Heart right ventricle (tissue), 16 donors: ENCODE measurements around the gene TAS2R46. TPM values are rescaled to one million over a fixed set of nuclear protein-coding genes. Genes with fewer than 3 reads are reported as not detected.
A peak's percentile ranks its signal among the peaks of the same experiment; 100 is the strongest.

Experiments
- ATAC-seq, 8 donors: fragments of 200-7000 bp; cut with Tn5 transposase; one replicate each; pipeline ENCODE4 v1.9.1; 2020; ENCODE audit warnings: mild to moderate bottlenecking in 8 of 8, moderate library complexity in 8 of 8, moderate number of reproducible peaks in 1 of 8
- DNase-seq, 2 donors: peaks; one replicate each; pipeline ENCODE4 v3.0.0-alpha.2; 2020
- H3K27ac ChIP-seq, 10 donors: fragments of 200-600 bp; sonication (generic) in 2 of 10; one replicate each; pipeline versions ENCODE4 v1.5.0 to v1.8.0; 2020 to 2022; ENCODE audit warnings: mild to moderate bottlenecking in 3 of 10
- H3K27me3 ChIP-seq, 7 donors: fragments of 200-600 bp; one replicate each; pipeline ENCODE4 v1.8.0; 2021 to 2022; ENCODE audit warnings: mild to moderate bottlenecking in 2 of 7
- H3K36me3 ChIP-seq, 9 donors: fragments of 200-600 bp; sonication (generic) in 1 of 9; one replicate each; pipeline versions ENCODE4 v1.5.0 to v1.8.0; 2020 to 2022; ENCODE audit warnings: mild to moderate bottlenecking in 2 of 9
- H3K4me1 ChIP-seq, 9 donors: fragments of 200-600 bp; sonication (generic) in 1 of 9; one replicate each; pipeline versions ENCODE4 v1.5.0 to v1.8.0; 2020 to 2022; ENCODE audit warnings: mild to moderate bottlenecking in 4 of 9
- H3K4me3 ChIP-seq, 10 donors: fragments of 200-600 bp; sonication (generic) in 2 of 10; one replicate each; pipeline versions ENCODE4 v1.5.0 to v1.8.0; 2020 to 2022; ENCODE audit warnings: mild to moderate bottlenecking in 7 of 10, moderate library complexity in 2 of 10
- H3K9me3 ChIP-seq, 11 donors: fragments of 200-600 bp in 10 of 11; sonication (generic) in 2 of 11; one replicate each; pipeline versions ENCODE4 v1.5.0 to v1.8.0; 2013 to 2022; ENCODE audit warnings: mild to moderate bottlenecking in 2 of 11, control low read depth in 1 of 11, moderate library complexity in 1 of 11
- WGBS, 2 donors: extraction: QIAGEN DNeasy Blood & Tissue Kit; methylation state at CpG; one replicate each; pipeline ENCODE4 v1.1.7; 2013; ENCODE audit warnings: inconsistent platforms in 1 of 2; 5-methylcytosine and 5-hydroxymethylcytosine counted together
- intact Hi-C, 10 donors: fragments of 100-400 bp; cut with DNase I; formaldehyde crosslinking; loops; one replicate each; pipeline versions ENCODE4 v1.11.1 to v1.14.2; 2022
- polyA plus RNA-seq, 2 donors: library from polyadenylated mRNA; stranded (reverse); fragments of 200-250 nt; gene quantifications; one replicate each; pipeline ENCODE4 v1.2.3, GENCODE V29; 2013
- total RNA-seq, 10 donors: library from RNA; stranded (reverse); fragmentation: NEBNext Ultra II Directional in 3 of 10; extraction: Animal tissue kit (Norgen Biotek cat#: 25700) in 3 of 10; gene quantifications; one replicate each; pipeline versions ENCODE4 v1.2.1 to v1.2.4, GENCODE V29; 2021 to 2023
- TF ChIP-seq, protein P1 (sequence below), 9 donors: fragments of 200-600 bp; sonication (generic) in 2 of 9; IDR thresholded peaks; one replicate each; pipeline versions ENCODE4 v1.5.0 to v1.8.0; 2021 to 2022; ENCODE audit warnings: antibody characterized with exemption in 9 of 9, mild to moderate bottlenecking in 5 of 9, moderate library complexity in 1 of 9
- donor health status: Arrhythmogenic right ventricular cardiomyopathy.
- donor health status: ischemic (EF 13 %, LVEDD 7.1; RV severe dilation, severe dysfunction).
- donor health status: healthy with polysubstance abuse.
- donor health status: DM: no; HTN: yes; CAD: no.
- donor health status: DM: no; HTN: no; CAD: no.
- donor health status: ischemic (EF 25% LVEDD 6.9; RV normal size, moderate dysfunction).
- donor health status: ischemic (EF 25% LVEDD 5.7; RV mildly dilated, moderate dysfunction).
- donor health status: healthy.
- donor health status: DM: yes; HTN: yes; CAD: no.
- donor health status: Ischemic cardiomyopathy.
- donor health status: ischemic (EF 35%, LVEDD 5.7; RV mildly dilated, moderate dysfunction).
- donor health status: nonischemic (EF 11% LVEDD 7.7; RV severe dilation, severe dysfunction).
- donor health status: DM: yes; HTN: yes; CAD: no.
- donor health status: PGD.
- donor health status: ischemic (EF 29% LVEDD 5.4; RV normal size, mild dysfunction).
- donor health status: nonischemic (EF 23%, LVEDD 6.1; RV moderate dilation, normal function).

Gene TAS2R46
- total and polyA plus RNA-seq, 12 donors: 0.28 to 0.93 (median 0.51) TPM; not detected in 5

DNA sequence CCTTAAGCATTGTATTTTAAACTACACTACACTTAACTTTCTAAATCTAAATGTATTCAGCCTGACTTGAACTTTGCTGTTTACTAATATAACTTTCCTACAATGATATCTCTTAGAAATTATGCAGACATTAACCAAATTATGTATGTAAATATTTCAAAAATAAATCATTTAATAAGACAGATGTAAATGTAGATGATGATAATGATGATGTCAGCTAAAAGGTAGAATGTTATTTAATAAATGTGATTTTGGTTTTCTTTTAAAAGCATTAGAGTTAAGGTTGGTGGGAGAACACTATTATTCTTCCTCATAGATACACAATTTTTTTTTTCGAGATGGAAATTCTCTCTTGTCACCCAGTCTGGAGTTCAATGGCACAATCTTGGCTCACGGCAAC is 19.9 kb upstream of the TAS2R46 start:
- intact Hi-C loops: no loop called here
- H3K36me3 ChIP-seq: no peaks in the 10 kb centered on the region
- H3K27ac ChIP-seq: no peak overlapping the region
- no peak for DNase-seq
- no peak for ATAC-seq
- peaks cover 0 to 19% (median 0%) of the 10 kb centered on the region in 11 donors for H3K9me3 ChIP-seq
- no peak overlapping the region for H3K4me3 ChIP-seq
- TF ChIP-seq, protein P1, sequence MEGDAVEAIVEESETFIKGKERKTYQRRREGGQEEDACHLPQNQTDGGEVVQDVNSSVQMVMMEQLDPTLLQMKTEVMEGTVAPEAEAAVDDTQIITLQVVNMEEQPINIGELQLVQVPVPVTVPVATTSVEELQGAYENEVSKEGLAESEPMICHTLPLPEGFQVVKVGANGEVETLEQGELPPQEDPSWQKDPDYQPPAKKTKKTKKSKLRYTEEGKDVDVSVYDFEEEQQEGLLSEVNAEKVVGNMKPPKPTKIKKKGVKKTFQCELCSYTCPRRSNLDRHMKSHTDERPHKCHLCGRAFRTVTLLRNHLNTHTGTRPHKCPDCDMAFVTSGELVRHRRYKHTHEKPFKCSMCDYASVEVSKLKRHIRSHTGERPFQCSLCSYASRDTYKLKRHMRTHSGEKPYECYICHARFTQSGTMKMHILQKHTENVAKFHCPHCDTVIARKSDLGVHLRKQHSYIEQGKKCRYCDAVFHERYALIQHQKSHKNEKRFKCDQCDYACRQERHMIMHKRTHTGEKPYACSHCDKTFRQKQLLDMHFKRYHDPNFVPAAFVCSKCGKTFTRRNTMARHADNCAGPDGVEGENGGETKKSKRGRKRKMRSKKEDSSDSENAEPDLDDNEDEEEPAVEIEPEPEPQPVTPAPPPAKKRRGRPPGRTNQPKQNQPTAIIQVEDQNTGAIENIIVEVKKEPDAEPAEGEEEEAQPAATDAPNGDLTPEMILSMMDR (IDR thresholded peaks at IDR 0.05): no peak
- H3K27me3 ChIP-seq: no peaks in the 10 kb centered on the region
- 95% methylated on average over 2 of the region's 2 CpGs; no CpG with 5 or more reads in 1 of the 2 donors for WGBS, 2 donors
- no peaks in the 10 kb centered on the region for H3K4me1 ChIP-seq

DNA sequence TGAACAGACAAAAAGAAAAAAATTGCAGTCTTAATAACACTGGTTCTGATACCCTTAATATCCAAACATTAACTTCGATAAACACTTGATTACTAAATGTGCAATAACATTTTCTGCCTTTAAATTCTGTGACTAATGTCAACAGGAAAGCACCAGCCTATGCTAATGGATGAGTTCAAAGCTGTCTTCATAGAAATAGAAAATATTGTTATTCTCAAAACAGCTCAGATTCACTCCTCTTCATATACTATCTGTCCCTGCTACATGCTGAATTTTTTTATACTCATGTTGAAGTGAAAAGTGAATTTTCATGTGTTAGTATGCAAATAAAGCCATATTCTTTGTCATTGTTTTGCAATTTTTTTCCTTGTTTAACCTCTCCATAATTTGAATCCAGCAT is 16.2 kb upstream of the TAS2R46 start:
- intact Hi-C loops: no loop called here
- Histone ChIP-seq H3K9me3 (peaks cover 0 to 19% (median 0%) of the 10 kb centered on the region in 11 donors), H3K27ac (no peak overlapping the region), H3K36me3 (no peaks in the 10 kb centered on the region), H3K27me3 (no peaks in the 10 kb centered on the region), H3K4me3 (no peak overlapping the region), H3K4me1 (no peaks in the 10 kb centered on the region)
- 100% methylated on average over 1 of the region's 1 CpG for WGBS, 2 donors
- DNase-seq: no peak
- ATAC-seq: no peak
- TF ChIP-seq, protein P1 (IDR thresholded peaks at IDR 0.05): no peak

DNA sequence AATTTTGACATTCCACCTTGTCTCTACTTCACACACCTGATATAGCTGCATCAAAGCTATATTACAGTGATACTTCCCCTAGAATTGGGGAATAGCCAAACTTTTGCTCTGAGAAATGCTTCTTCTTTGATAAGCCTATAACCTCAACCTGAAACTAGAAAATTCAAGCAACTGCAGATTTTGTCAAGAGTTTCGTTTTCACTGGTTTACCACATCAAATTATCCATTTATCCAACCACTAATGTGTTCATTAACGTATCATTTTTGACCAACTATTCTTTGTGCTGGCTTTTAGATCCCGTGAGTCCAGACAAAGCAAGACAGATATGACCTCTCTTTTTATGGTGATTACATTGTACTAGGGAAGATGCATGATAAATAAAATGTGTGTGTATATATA is 13.5 kb upstream of the TAS2R46 start:
- WGBS, 2 donors: 0 to 90% methylated on average over 2 to 3 of the region's 3 CpGs

DNA sequence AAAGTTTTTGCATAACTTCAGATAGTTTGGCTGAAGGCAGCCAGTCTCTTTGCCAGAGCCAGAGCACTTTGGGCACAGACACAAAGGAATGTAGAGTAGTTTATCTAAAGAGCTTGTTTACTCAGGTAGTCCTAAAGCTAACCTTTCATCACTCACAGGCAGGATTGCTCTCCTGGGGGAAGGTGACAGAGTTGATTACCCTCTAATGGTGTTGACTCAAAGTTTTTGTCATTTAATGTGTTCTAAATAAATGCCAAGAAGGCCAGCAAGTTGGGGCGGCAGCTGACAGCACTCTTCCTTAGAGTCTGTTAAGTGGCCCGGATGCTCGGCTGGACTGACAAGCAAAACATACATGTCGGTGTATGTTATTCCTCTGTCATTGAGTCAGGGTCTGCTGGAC is 9.3 kb upstream of the TAS2R46 start:
- ATAC-seq (peak in 2 of 8 donors; percentile 38 to 55), DNase-seq (no peak)
- 48 to 51% methylated on average over 4 of the region's 4 CpGs for WGBS, 2 donors
- intact Hi-C loops: loop anchor here in 5 of 10 donors (2.0 to 5.0 kb wide), 2 partner anchors 54 to 57 kb away; no protein-coding TSS in a partner anchor
- Histone ChIP-seq H3K4me3 (no peak overlapping the region), H3K4me1 (peaks cover 0 to 10% (median 0%) of the 10 kb centered on the region in 9 donors), H3K27me3 (no peaks in the 10 kb centered on the region), H3K9me3 (no peaks in the 10 kb centered on the region), H3K36me3 (no peaks in the 10 kb centered on the region), H3K27ac (no peak overlapping the region)
- TF ChIP-seq, protein P1 (IDR thresholded peaks at IDR 0.05): no peak

More for the DNA sequence above, 13.5 kb upstream of the TAS2R46 start:
- Histone ChIP-seq H3K36me3 (no peaks in the 10 kb centered on the region), H3K9me3 (peaks cover 0 to 6% (median 0%) of the 10 kb centered on the region in 11 donors), H3K27me3 (no peaks in the 10 kb centered on the region), H3K4me3 (no peak overlapping the region), H3K4me1 (peaks cover 0 to 7% (median 0%) of the 10 kb centered on the region in 9 donors), H3K27ac (no peak overlapping the region)
- DNase-seq (no peak), ATAC-seq (no peak)
- TF ChIP-seq, protein P1 (IDR thresholded peaks at IDR 0.05): no peak
- intact Hi-C loops: no loop called here
